ENCODE data around the gene D2HGDH. TPM values are rescaled to one million over a fixed set of nuclear protein-coding genes. Genes with fewer than 3 reads are reported as not detected.

Gene D2HGDH
- total and polyA plus RNA-seq, 12 donors, result 7.6 to 24.7 (median 19.1) TPM

GRCh38 chr2:241767464-241768250 lies 33.2 kb downstream of the D2HGDH start:
- ATAC-seq (peak in 1 of 8 donors; percentile 11), DNase-seq (peak in 1 of 2 donors; percentile 14)
- Histone ChIP-seq H3K4me3 (no peak overlapping the region), H3K9me3 (no peaks in the 10 kb centered on the region), H3K36me3 (peaks cover 0 to 5% (median 0%) of the 10 kb centered on the region in 9 donors), H3K4me1 (peaks cover 0 to 17% (median 0%) of the 10 kb centered on the region in 9 donors), H3K27me3 (peaks cover 0 to 5% (median 0%) of the 10 kb centered on the region in 7 donors), H3K27ac (no peak overlapping the region)
- TF ChIP-seq, protein P1, sequence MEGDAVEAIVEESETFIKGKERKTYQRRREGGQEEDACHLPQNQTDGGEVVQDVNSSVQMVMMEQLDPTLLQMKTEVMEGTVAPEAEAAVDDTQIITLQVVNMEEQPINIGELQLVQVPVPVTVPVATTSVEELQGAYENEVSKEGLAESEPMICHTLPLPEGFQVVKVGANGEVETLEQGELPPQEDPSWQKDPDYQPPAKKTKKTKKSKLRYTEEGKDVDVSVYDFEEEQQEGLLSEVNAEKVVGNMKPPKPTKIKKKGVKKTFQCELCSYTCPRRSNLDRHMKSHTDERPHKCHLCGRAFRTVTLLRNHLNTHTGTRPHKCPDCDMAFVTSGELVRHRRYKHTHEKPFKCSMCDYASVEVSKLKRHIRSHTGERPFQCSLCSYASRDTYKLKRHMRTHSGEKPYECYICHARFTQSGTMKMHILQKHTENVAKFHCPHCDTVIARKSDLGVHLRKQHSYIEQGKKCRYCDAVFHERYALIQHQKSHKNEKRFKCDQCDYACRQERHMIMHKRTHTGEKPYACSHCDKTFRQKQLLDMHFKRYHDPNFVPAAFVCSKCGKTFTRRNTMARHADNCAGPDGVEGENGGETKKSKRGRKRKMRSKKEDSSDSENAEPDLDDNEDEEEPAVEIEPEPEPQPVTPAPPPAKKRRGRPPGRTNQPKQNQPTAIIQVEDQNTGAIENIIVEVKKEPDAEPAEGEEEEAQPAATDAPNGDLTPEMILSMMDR (IDR thresholded peaks at IDR 0.05), result no peak
- intact Hi-C loops (cut with DNase I), result no loop called here
- 93 to 97% methylated on average over 33 to 37 of the region's 37 CpGs for whole genome bisulfite sequencing, 2 donors

- H3K4me1 ChIP-seq, result peaks cover 0 to 17% (median 0%) of the 10 kb centered on the region in 9 donors
- intact Hi-C loops (cut with DNase I), result no loop called here
- WGBS, 2 donors, result 89% methylated on average over 26 to 29 of the region's 29 CpGs
- no peak overlapping the region for H3K27ac ChIP-seq
- TF ChIP-seq, protein P1 (IDR thresholded peaks at IDR 0.05), result no peak
- no peak overlapping the region for H3K4me3 ChIP-seq
- DNase-seq (no peak), ATAC-seq (peak in 1 of 8 donors; percentile 27)
- peaks cover 0 to 1% (median 0%) of the 10 kb centered on the region in 9 donors for H3K36me3 ChIP-seq
- H3K9me3 ChIP-seq, result no peaks in the 10 kb centered on the region
- peaks cover 0 to 11% (median 6%) of the 10 kb centered on the region in 7 donors for H3K27me3 ChIP-seq
Measured at GRCh38 chr2:241768251-241768711, 33.9 kb downstream of the D2HGDH start.

- ATAC-seq (peak in 1 of 8 donors; percentile 9), DNase-seq (no peak)
- no peaks in the 10 kb centered on the region for H3K9me3 ChIP-seq
- H3K27ac ChIP-seq, result no peak overlapping the region
- TF ChIP-seq, protein P1 (IDR thresholded peaks at IDR 0.05), result no peak
- no peak overlapping the region for H3K4me3 ChIP-seq
- H3K27me3 ChIP-seq, result peaks cover 0 to 17% (median 11%) of the 10 kb centered on the region in 7 donors
- H3K4me1 ChIP-seq, result peaks cover 0 to 17% (median 0%) of the 10 kb centered on the region in 9 donors
- 90 to 92% methylated on average over 11 of the region's 11 CpGs for WGBS, 2 donors
- no peaks in the 10 kb centered on the region for H3K36me3 ChIP-seq
- intact Hi-C loops (cut with DNase I), result no loop called here
Measured at GRCh38 chr2:241768850-241769249, 34.4 kb downstream of the D2HGDH start.

DNA sequence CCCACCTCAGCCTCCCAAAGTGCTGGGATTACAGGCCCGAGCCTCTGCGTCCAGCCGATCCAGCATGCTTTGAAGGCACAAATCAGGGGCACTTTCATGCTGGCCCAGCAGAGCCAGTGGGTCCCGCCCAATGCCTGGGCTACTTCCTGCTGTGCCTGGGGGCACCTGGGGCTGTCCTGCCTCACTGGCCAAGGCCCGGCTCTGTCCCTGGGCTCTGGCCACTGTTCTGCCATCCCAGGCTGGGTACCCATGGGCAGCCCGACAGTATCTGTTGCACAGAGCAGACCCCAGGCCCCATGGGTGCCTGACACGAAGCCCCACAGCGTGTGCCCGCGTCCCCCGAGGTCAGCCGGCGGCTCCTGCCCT lies 35.4 kb downstream of the D2HGDH start:
- ATAC-seq, result peak in 2 of 8 donors; percentile 9
- Histone ChIP-seq H3K36me3 (no peaks in the 10 kb centered on the region), H3K9me3 (no peaks in the 10 kb centered on the region), H3K4me1 (peaks cover 0 to 17% (median 0%) of the 10 kb centered on the region in 9 donors), H3K27ac (no peak overlapping the region), H3K27me3 (peaks cover 0 to 27% (median 17%) of the 10 kb centered on the region in 7 donors), H3K4me3 (no peak overlapping the region)
- TF ChIP-seq, protein P1 (IDR thresholded peaks at IDR 0.05), result no peak
- DNase-seq, result no peak
- 88 to 90% methylated on average over 13 of the region's 13 CpGs for WGBS, 2 donors
- intact Hi-C loops (cut with DNase I), result no loop called here

Measured in heart right ventricle (tissue), 16 donors.